GM12865 (cell line): ENCODE results near the gene MPHOSPH9.

Experiments used
- DNase-seq: peaks from one replicate; pipeline ENCODE4 v3.0.0; 2010; ENCODE audit warnings: low read depth
- H3K4me3 ChIP-seq: 2 replicates; pipeline ENCODE4 v1.5.1; 2011; ENCODE audit warnings: mild to moderate bottlenecking, low read depth, low read length, control low read depth
- CTCF ChIP-seq: IDR thresholded peaks from 2 replicates; pipeline ENCODE4 v1.5.1; 2011; ENCODE audit warnings: low read length, control low read depth, low read depth, inconsistent platforms; ENCODE audit not compliant: insufficient read depth; ENCODE audit errors: missing control alignments

The MPHOSPH9 gene

GRCh38 chr12:123152833-123153232, 80.1 kb downstream of the MPHOSPH9 start:
- DNase-seq = no peak
- no peak overlapping the region for H3K4me3 ChIP-seq
- no peak for TF ChIP-seq CTCF

GRCh38 chr12:123151457-123152454, 81.2 kb downstream of the MPHOSPH9 start:
- no peak for TF ChIP-seq CTCF
- no peak for DNase-seq
- peak overlapping the region; percentile 55 for H3K4me3 ChIP-seq

- peak within 1 kb of the TSS; percentile 55 for H3K4me3 ChIP-seq
- peak; percentile 71 for DNase-seq
- TF ChIP-seq CTCF = peak; percentile 22
Observed at GRCh38 chr12:123150744-123151456, 82.0 kb downstream of the MPHOSPH9 start, which contains the start of gene PITPNM2. PITPNM2 (minus strand) TSS chr12:123151090; CDS start chr12:123034590, 116,500 bp downstream.

GRCh38 chr12:123150275-123150743, 82.6 kb downstream of the MPHOSPH9 start:
- peak overlapping the region; percentile 12 for H3K4me3 ChIP-seq
- no peak for DNase-seq
- TF ChIP-seq CTCF = no peak

GRCh38 chr12:123149501-123150274, 83.3 kb downstream of the MPHOSPH9 start:
- no peak for TF ChIP-seq CTCF
- DNase-seq = no peak
- no peak overlapping the region for H3K4me3 ChIP-seq

GRCh38 chr12:123149088-123149487, 83.9 kb downstream of the MPHOSPH9 start:
- no peak for TF ChIP-seq CTCF
- no peak overlapping the region for H3K4me3 ChIP-seq

More at GRCh38 chr12:123149088-123149487, 83.9 kb downstream of the MPHOSPH9 start:
- no peak for DNase-seq
